ENCODE measurements around the gene MS4A2.

GRCh38 chr11:60065801-60066200 is 22.7 kb upstream of the MS4A2 start:
- TF ChIP-seq GATA2 (IDR thresholded peaks at IDR 0.05; ENCODE audit: low read depth, low read length) (no peak), GATA3 (IDR thresholded peaks at IDR 0.05; ENCODE audit: low read depth, low read length) (no peak)

Data from SH-SY5Y (cell line).